H1 (cell line): Measurements from ENCODE around the gene NUAK1. TPM values are rescaled to one million over a fixed set of nuclear protein-coding genes. Genes with fewer than 3 reads are reported as not detected.
A peak's percentile ranks its signal among the peaks of the same experiment; 100 is the strongest.

Experiments
- CTCF ChIA-PET: fragments of 300-600 bp; sonication (Branson Sonifier 250); formaldehyde crosslinking; loops from one replicate; lab custom pipeline; 2021; ENCODE audit not compliant: partially characterized antibody; lab: Charles Lee
- POLR2A ChIA-PET: fragments of 300-600 bp; sonication (Branson Sonifier 250); formaldehyde crosslinking; loops from one replicate; lab custom pipeline; 2021; ENCODE audit warnings: inconsistent platforms; ENCODE audit not compliant: partially characterized antibody; lab: Charles Lee
- DNase-seq, 2 experiments: peaks; one replicate each; pipeline versions ENCODE4 v3.0.0 to v3.0.0-alpha.2; 2010 to 2022; ENCODE audit warnings: low spot score in 2 of 2, low read depth in 1 of 2, mixed read lengths in 1 of 2
- FAIRE-seq: peaks from 2 replicates; lab custom pipeline; 2011; peaks lifted over from hg19 to GRCh38; lab: Jason Lieb, UNC
- H2AFZ ChIP-seq: 2 replicates; pipeline ENCODE4 v1.8.1; 2012; ENCODE audit warnings: low read length, inconsistent platforms
- H2AK5ac ChIP-seq: 2 replicates; pipeline ENCODE4 v1.6.1; 2013; ENCODE audit warnings: low read depth, low read length
- H2BK120ac ChIP-seq: replicated peaks from 2 replicates; pipeline ENCODE3; 2013; ENCODE audit warnings: low read depth, low read length, inconsistent platforms
- H2BK12ac ChIP-seq: 2 replicates; pipeline ENCODE4 v1.6.1; 2013; ENCODE audit warnings: low read depth, low read length
- H2BK15ac ChIP-seq: 2 replicates; pipeline ENCODE4 v1.6.1; 2013; ENCODE audit warnings: low read length
- H2BK20ac ChIP-seq: 2 replicates; pipeline ENCODE4 v1.6.1; 2013; ENCODE audit warnings: low read length
- H2BK5ac ChIP-seq: 2 replicates; pipeline ENCODE4 v1.6.1; 2013; ENCODE audit warnings: low read depth, low read length
- H3K14ac ChIP-seq: 2 replicates; pipeline ENCODE4 v1.6.1; 2013; ENCODE audit warnings: inconsistent platforms; ENCODE audit not compliant: insufficient read length
- H3K18ac ChIP-seq: 2 replicates; pipeline ENCODE4 v1.6.1; 2013; ENCODE audit warnings: low read length; ENCODE audit errors: extremely low read depth
- H3K23ac ChIP-seq: 2 replicates; pipeline ENCODE4 v1.6.1; 2013; ENCODE audit warnings: inconsistent platforms; ENCODE audit not compliant: insufficient read length
- H3K23me2 ChIP-seq: 2 replicates; pipeline ENCODE4 v1.6.1; 2013; ENCODE audit warnings: low read depth, low read length
- H3K27ac ChIP-seq: 2 replicates; pipeline ENCODE4 v1.6.1; 2011; ENCODE audit warnings: low read depth, low read length, inconsistent platforms
- H3K27me3 ChIP-seq, 4 experiments: replicated peaks in 1 of 4; 1 replicate in 1 of 4; 2 replicates in 3 of 4; pipeline versions ENCODE4 v1.6.1 to v1.8.1; 2011 to 2013; ENCODE audit warnings: low read length in 3 of 4, mild to moderate bottlenecking in 3 of 4, inconsistent platforms in 2 of 4, mixed read lengths in 2 of 4, moderate library complexity in 1 of 4; ENCODE audit not compliant: control insufficient read depth in 3 of 4, insufficient read depth in 3 of 4; ENCODE audit errors: extremely low read depth in 1 of 4
- H3K36me3 ChIP-seq, 4 experiments: 2 replicates each; pipeline versions ENCODE4 v1.6.1 to v1.8.1; 2011 to 2013; ENCODE audit warnings: mild to moderate bottlenecking in 4 of 4, low read length in 3 of 4, moderate library complexity in 2 of 4, control low read depth in 1 of 4, inconsistent platforms in 1 of 4; ENCODE audit not compliant: insufficient read depth in 4 of 4, control insufficient read depth in 2 of 4
- H3K4ac ChIP-seq: replicated peaks from 2 replicates; pipeline ENCODE3; 2013; ENCODE audit warnings: low read length, low read depth, mixed read lengths, inconsistent platforms; ENCODE audit not compliant: insufficient read length
- H3K4me1 ChIP-seq, 4 experiments: replicated peaks in 1 of 4; 1 replicate in 1 of 4; 2 replicates in 3 of 4; pipeline versions ENCODE4 v1.6.1 to v1.8.1; 2011 to 2013; ENCODE audit warnings: low read length in 3 of 4, inconsistent platforms in 2 of 4, mixed read lengths in 1 of 4; ENCODE audit not compliant: insufficient read depth in 4 of 4, control insufficient read depth in 3 of 4
- H3K4me2 ChIP-seq, 2 experiments: 2 replicates each; pipeline versions ENCODE4 v1.6.1 to v1.8.1; 2011 to 2013; ENCODE audit warnings: low read depth in 2 of 2, low read length in 2 of 2, control low read depth in 1 of 2, inconsistent platforms in 1 of 2, mild to moderate bottlenecking in 1 of 2; ENCODE audit not compliant: insufficient read depth in 1 of 2
- H3K4me3 ChIP-seq, 4 experiments: fragments of 200-600, 300-600 bp in 1 of 4; sonication (generic), shearing (Covaris generic), sonication (Bioruptor Twin) in 1 of 4; 2 replicates each; pipeline versions ENCODE4 v1.5.1 to v1.8.1; 2011 to 2016; ENCODE audit warnings: low read length in 4 of 4, low read depth in 3 of 4, control low read depth in 2 of 4, inconsistent platforms in 2 of 4, mild to moderate bottlenecking in 2 of 4, mixed read lengths in 1 of 4, moderate library complexity in 1 of 4; ENCODE audit not compliant: insufficient read depth in 2 of 4; ENCODE audit errors: extremely low read depth in 1 of 4
- H3K56ac ChIP-seq: replicated peaks from 2 replicates; pipeline ENCODE3; 2013; ENCODE audit warnings: low read depth, mild to moderate bottlenecking, mixed read lengths, low read length, inconsistent platforms; ENCODE audit not compliant: insufficient read length
- H3K79me1 ChIP-seq: 2 replicates; pipeline ENCODE4 v1.6.1; 2013; ENCODE audit warnings: low read depth, low read length, control low read depth
- H3K79me2 ChIP-seq, 2 experiments: 2 replicates each; pipeline versions ENCODE4 v1.6.1 to v1.8.1; 2012 to 2013; ENCODE audit warnings: low read length in 2 of 2, mild to moderate bottlenecking in 2 of 2, inconsistent platforms in 1 of 2; ENCODE audit not compliant: insufficient read depth in 2 of 2, control insufficient read depth in 1 of 2
- H3K9ac ChIP-seq, 4 experiments: replicated peaks in 1 of 4; 1 replicate in 1 of 4; 2 replicates in 3 of 4; pipeline versions ENCODE4 v1.6.1 to v1.8.1; 2011 to 2013; ENCODE audit warnings: low read depth in 3 of 4, low read length in 3 of 4, control low read depth in 2 of 4, mild to moderate bottlenecking in 2 of 4, moderate library complexity in 2 of 4, inconsistent platforms in 1 of 4; ENCODE audit errors: extremely low read depth in 1 of 4
- H3K9me3 ChIP-seq, 2 experiments: 2 replicates each; pipeline versions ENCODE4 v1.6.1 to v1.8.1; 2012 to 2013; ENCODE audit warnings: mild to moderate bottlenecking in 2 of 2, moderate library complexity in 2 of 2, control low read depth in 1 of 2, inconsistent platforms in 1 of 2, low read depth in 1 of 2, low read length in 1 of 2, mixed read lengths in 1 of 2; ENCODE audit not compliant: insufficient read depth in 2 of 2
- H4K20me1 ChIP-seq, 2 experiments: replicated peaks in 1 of 2; 2 replicates each; pipeline versions ENCODE3 to v1.8.1; 2011 to 2013; ENCODE audit warnings: inconsistent platforms in 2 of 2, low read length in 2 of 2, mild to moderate bottlenecking in 1 of 2; ENCODE audit not compliant: insufficient read depth in 2 of 2, control insufficient read depth in 1 of 2
- H4K5ac ChIP-seq: 2 replicates; pipeline ENCODE4 v1.6.1; 2013; ENCODE audit warnings: low read length, low read depth, mixed read lengths, inconsistent platforms; ENCODE audit not compliant: insufficient read length
- H4K8ac ChIP-seq: 2 replicates; pipeline ENCODE4 v1.8.0; 2013; ENCODE audit warnings: mild to moderate bottlenecking, moderate library complexity, low read length, inconsistent platforms; ENCODE audit not compliant: insufficient read depth; ENCODE audit errors: extremely low read depth
- H4K91ac ChIP-seq: replicated peaks from 2 replicates; pipeline ENCODE3; 2013; ENCODE audit warnings: low read length, mixed read lengths, inconsistent platforms; ENCODE audit not compliant: insufficient read length
- CTBP2 ChIP-seq: IDR thresholded peaks from 2 replicates; pipeline ENCODE4 v1.7.0; 2011; ENCODE audit warnings: borderline replicate concordance, mild to moderate bottlenecking, moderate library complexity, mixed read lengths, low read length; ENCODE audit not compliant: insufficient read depth, insufficient read length
- HDAC2 ChIP-seq, 2 experiments: fragments of 300-600 bp in 1 of 2; sonication (generic) in 1 of 2; IDR thresholded peaks; 2 replicates each; pipeline ENCODE4 v1.6.1; 2011 to 2012; ENCODE audit warnings: low read depth in 2 of 2, low read length in 2 of 2, mild to moderate bottlenecking in 2 of 2, moderate library complexity in 2 of 2, borderline replicate concordance in 1 of 2, inconsistent platforms in 1 of 2
- KDM1A ChIP-seq: fragments of 200-600, 300-600 bp; sonication (generic); IDR thresholded peaks from 2 replicates; pipeline ENCODE4 v1.7.1; 2016; ENCODE audit warnings: mild to moderate bottlenecking, low read length, borderline replicate concordance
- POU5F1 ChIP-seq: IDR thresholded peaks from 2 replicates; pipeline ENCODE4 v1.6.1; 2011; ENCODE audit warnings: low read depth, mild to moderate bottlenecking, low read length, moderate library complexity
- RXRA ChIP-seq: IDR thresholded peaks from 2 replicates; pipeline ENCODE4 v1.6.1; 2011; ENCODE audit warnings: low read depth, mild to moderate bottlenecking, low read length, moderate library complexity; ENCODE audit not compliant: insufficient read depth
- SIX5 ChIP-seq: IDR thresholded peaks from 2 replicates; pipeline ENCODE4 v1.6.1; 2011; ENCODE audit warnings: mild to moderate bottlenecking, low read depth, low read length
- TBP ChIP-seq: IDR thresholded peaks from 2 replicates; pipeline ENCODE4 v1.6.1; 2011; ENCODE audit warnings: low read depth, low read length, improper control_type of control experiment
- TEAD4 ChIP-seq: IDR thresholded peaks from 2 replicates; pipeline ENCODE4 v1.6.1; 2012; ENCODE audit warnings: low read depth, low read length, inconsistent platforms, mixed read lengths
- WGBS, 2 experiments: shearing (Covaris generic) in 1 of 2; methylation state at CpG; one replicate each; pipeline versions ENCODE4 v1.1.6 to v1.1.7; 2013 to 2015; ENCODE audit warnings: low lambda C conversion rate in 2 of 2, mixed read lengths in 2 of 2, inconsistent platforms in 1 of 2, low coverage in 1 of 2, missing lambda C conversion rate in 1 of 2; ENCODE audit not compliant: insufficient replicate concordance in 2 of 2, insufficient coverage in 1 of 2, insufficient read length in 1 of 2; ENCODE audit errors: extremely low coverage in 1 of 2, missing lambda C conversion rate in 1 of 2; 5-methylcytosine and 5-hydroxymethylcytosine counted together
- polyA plus RNA-seq, 7 experiments: library from polyadenylated mRNA; depleted of rRNA in 3 of 7; stranded (reverse) in 5 of 7; unstranded in 2 of 7; fragments of >200 nt in 5 of 7; fragments of 200-250 nt in 2 of 7; gene quantifications; 1 replicate in 5 of 7; 2 replicates in 1 of 7; 4 replicates in 1 of 7; pipeline versions ENCODE4 v1.2.1 to v1.2.3, GENCODE V29; 2011 to 2013; ENCODE audit warnings: missing spikeins in 2 of 7, mixed read lengths in 2 of 7
- total RNA-seq: library from RNA; stranded (reverse); fragmentation: NEBNext Ultra II Directional; extraction: Animal tissue kit (Norgen Biotek cat#: 25700); gene quantifications from 2 replicates; pipeline ENCODE4 v1.2.1, GENCODE V29; 2021

Gene NUAK1
- total and polyA plus RNA-seq, 2 of the 8 experiments (the other 6 are each of a cell fraction or from before 2014, with no cell fraction given): 6.7 to 18.2 TPM

DNA sequence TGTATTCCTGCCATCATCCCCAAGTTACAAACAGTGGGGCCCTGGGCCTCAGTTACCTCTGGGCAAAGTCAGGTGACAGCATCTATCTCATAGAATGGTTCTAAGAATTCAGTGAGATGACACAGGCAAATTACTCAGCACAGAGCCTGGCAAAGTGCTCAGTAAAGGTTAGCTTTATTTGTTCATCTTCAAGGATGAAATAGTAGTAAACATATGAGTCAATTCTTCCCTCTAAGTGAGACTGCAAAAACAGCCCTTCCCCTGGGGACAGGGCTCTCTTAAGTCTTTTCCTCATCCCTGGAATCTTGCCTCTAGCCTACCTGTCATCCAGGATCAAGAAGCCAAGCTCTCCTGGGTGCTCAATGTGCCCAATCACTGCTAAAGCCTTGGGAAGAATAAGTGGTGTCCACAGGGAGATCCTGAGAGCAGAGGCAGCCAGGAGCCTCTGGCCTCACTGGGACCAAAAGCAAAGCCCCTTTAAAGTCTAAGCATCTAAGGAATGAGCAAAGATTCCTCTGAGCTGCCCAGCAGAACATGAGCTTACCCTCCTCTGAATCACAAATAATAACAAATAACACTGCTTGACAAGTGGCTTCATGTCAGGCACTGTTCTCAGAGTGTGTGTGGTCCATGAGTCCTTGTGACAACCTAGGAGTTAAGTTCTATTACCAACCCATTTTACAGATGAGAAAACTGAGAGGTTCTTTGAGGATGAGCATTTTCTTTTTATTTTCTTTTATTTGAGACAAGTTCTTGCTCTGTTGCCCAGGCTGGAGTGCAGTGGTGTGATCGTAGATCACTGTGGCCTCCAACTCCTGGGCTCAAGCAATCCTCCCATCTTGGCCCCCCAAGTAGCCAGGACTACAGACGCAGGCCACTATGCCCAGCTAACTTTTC is 12.1 kb downstream of the NUAK1 start:
- ChIA-PET POLR2A (interaction anchor here (0.7 to 1.1 kb wide), 4 partner anchors 9 to 13 kb away, joined by 3 read pairs; no protein-coding TSS in a partner anchor), CTCF (interaction anchor here (1.1 to 2.8 kb wide), 8 partner anchors 9 to 706 kb away, joined by 3 to 13 read pairs (median 6); no protein-coding TSS in a partner anchor)
- Histone ChIP-seq H2BK12ac (0 out of 2 replicates have a peak overlapping the region, but pooled peaks have one; percentile 86), H2BK5ac (no peak overlapping the region), H3K9me3 (no peaks in the 10 kb centered on the region), H3K27ac (no peak overlapping the region), H3K9ac (no peak overlapping the region), H3K79me1 (peaks cover 6% of the 10 kb centered on the region), H3K4me1 (peaks cover 17 to 30% (median 19%) of the 10 kb centered on the region in 4 experiments), H3K79me2 (peaks cover 14 to 96% of the 10 kb centered on the region in 2 experiments), H4K5ac (no peak overlapping the region), H3K23me2 (no peaks in the 10 kb centered on the region), H3K4me2 (no peak overlapping the region), H3K14ac (no peak overlapping the region), H3K4me3 (no peak overlapping the region), H3K23ac (no peak overlapping the region), H2BK15ac (no peak overlapping the region), H4K91ac (no peak overlapping the region), H3K56ac (no peak overlapping the region), H3K36me3 (no peaks in the 10 kb centered on the region), H2AFZ (no peak overlapping the region), H4K20me1 (peaks cover 0 to 1% of the 10 kb centered on the region in 2 experiments), H3K18ac (peak overlapping the region; percentile 29; the same call in 1 of the 2 replicates), H2BK120ac (no peak overlapping the region), H3K4ac (no peak overlapping the region), H2AK5ac (peak overlapping the region; percentile 56; the same call in 1 of the 2 replicates), H2BK20ac (no peak overlapping the region; the same call in 1 of the 2 replicates), H3K27me3 (no peaks in the 10 kb centered on the region), H4K8ac (no peak overlapping the region)
- no peak for FAIRE-seq
- DNase-seq: no peak
- TF ChIP-seq RXRA: no peak
- TF ChIP-seq POU5F1: no peak
- no peak for TF ChIP-seq TBP
- TF ChIP-seq HDAC2 (IDR thresholded peaks at IDR 0.05; ENCODE audit: borderline replicate concordance in 1 of 2, low read depth in 2 of 2, low read length in 2 of 2): no peak
- no peak for TF ChIP-seq TEAD4
- TF ChIP-seq CTBP2: no peak
- TF ChIP-seq SIX5: no peak
- 0 out of 2 replicates have a peak, but pooled peaks have one; percentile 65 for TF ChIP-seq KDM1A
- 90% methylated on average over 2 of the region's 2 CpGs; no CpG with 5 or more reads in 1 of the 2 experiments for WGBS, 2 experiments
